HG03095 (cell line): ENCODE measurements around the gene UBQLN2.
"Not testable (repeated sequence)": the region's sequence is repeated elsewhere in the genome, so short reads cannot be mapped to it uniquely, and the experiment has no call there.

Experiments used
- ATAC-seq: cut with Tn5 transposase; IDR thresholded peaks from one replicate; pipeline ENCODE4 v1.9.1; 2021; ENCODE audit warnings: moderate library complexity; ENCODE audit not compliant: unreplicated experiment

Gene UBQLN2

GRCh38 chrX:56563231-56564161 is at the start of gene UBQLN2:
Gene UBQLN2, plus strand, starts transcription at chrX:56563627. Its CDS starts 247 bp downstream, at chrX:56563874.
- ATAC-seq, result peak; percentile 61

GRCh38 chrX:56519642-56520041 is 43.8 kb upstream of the UBQLN2 start:
- ATAC-seq, result no peak

- not testable (repeated sequence) for ATAC-seq
Observed at GRCh38 chrX:56529482-56530007, 33.9 kb upstream of the UBQLN2 start.

GRCh38 chrX:56530011-56530410 is 33.4 kb upstream of the UBQLN2 start:
- no peak for ATAC-seq

- ATAC-seq, result no peak
Observed at GRCh38 chrX:56550667-56551066, 12.8 kb upstream of the UBQLN2 start.

GRCh38 chrX:56554870-56555269 is 8.6 kb upstream of the UBQLN2 start:
- no peak for ATAC-seq

GRCh38 chrX:56557376-56557929 is 6.0 kb upstream of the UBQLN2 start:
- no peak for ATAC-seq

GRCh38 chrX:56564164-56564885 is 898 bp downstream of the UBQLN2 start:
- no peak for ATAC-seq

- ATAC-seq, result no peak
Observed at GRCh38 chrX:56564921-56565840, 1.8 kb downstream of the UBQLN2 start.

- ATAC-seq, result no peak
Observed at GRCh38 chrX:56569378-56570057, 6.1 kb downstream of the UBQLN2 start.

GRCh38 chrX:56572975-56573374 is 9.5 kb downstream of the UBQLN2 start:
- ATAC-seq, result no peak

GRCh38 chrX:56574861-56575260 is 11.4 kb downstream of the UBQLN2 start:
- ATAC-seq, result no peak

GRCh38 chrX:56576721-56577120 is 13.3 kb downstream of the UBQLN2 start:
- ATAC-seq, result no peak

GRCh38 chrX:56588397-56589188 is 25.2 kb downstream of the UBQLN2 start:
- no peak for ATAC-seq

GRCh38 chrX:56591830-56592229 is 28.4 kb downstream of the UBQLN2 start:
- not testable (repeated sequence) for ATAC-seq

GRCh38 chrX:56600141-56600540 is 36.7 kb downstream of the UBQLN2 start:
- no peak for ATAC-seq

- no peak for ATAC-seq
Observed at GRCh38 chrX:56600987-56601386, 37.6 kb downstream of the UBQLN2 start.

GRCh38 chrX:56615282-56615681 is 51.9 kb downstream of the UBQLN2 start:
- ATAC-seq, result no peak
